A549 (cell line): Measurements from ENCODE around the gene ADORA2B. TPM values are rescaled to one million over a fixed set of nuclear protein-coding genes. Genes with fewer than 3 reads are reported as not detected.
"Not testable (repeated sequence)": the region's sequence is repeated elsewhere in the genome, so short reads cannot be mapped to it uniquely, and the experiment has no call there.

ENCODE experiments used
- ATAC-seq, 2 experiments: fragments of 200-7000 bp in 1 of 2; fragments of >200 bp in 1 of 2; cut with Nextera tagmentation in 1 of 2; cut with Tn5 transposase in 1 of 2; 3 replicates each; pipeline versions ENCODE4 v1.8.0 to v1.9.1; 2018 to 2020; ENCODE audit warnings: mild to moderate bottlenecking in 1 of 2, moderate library complexity in 1 of 2
- CTCF ChIA-PET: fragments of 300-600 bp; sonication (Branson Sonifier 250); formaldehyde crosslinking; extraction: SDS; loops from one replicate; lab custom pipeline; 2021; ENCODE audit warnings: antibody characterized with exemption, inconsistent platforms; lab: Yijun Ruan, JAX
- POLR2A ChIA-PET: fragments of 350-600 bp; formaldehyde crosslinking; extraction: SDS; loops from one replicate; lab custom pipeline; 2021; ENCODE audit warnings: antibody characterized with exemption, inconsistent platforms; lab: Yijun Ruan, JAX
- DNase-seq, 2 experiments: peaks; one replicate each; pipeline versions ENCODE4 v3.0.0 to v3.0.0-alpha.2; 2011 to 2016; ENCODE audit warnings: low read depth in 1 of 2, low spot score in 1 of 2
- FAIRE-seq: peaks from 2 replicates; lab custom pipeline; 2011; peaks lifted over from hg19 to GRCh38; lab: Jason Lieb, UNC
- H3K27ac ChIP-seq, 2 experiments: fragments of >200 bp; sonication (Bioruptor Twin); formaldehyde crosslinking; 3 replicates each; pipeline ENCODE4 v1.5.1; 2016 to 2017
- H3K4me1 ChIP-seq: fragments of >200 bp; sonication (Bioruptor Twin); formaldehyde crosslinking; 3 replicates; pipeline ENCODE4 v1.6.1; 2016
- H3K4me2 ChIP-seq: fragments of >200 bp; sonication (Bioruptor Twin); formaldehyde crosslinking; 3 replicates; pipeline ENCODE4 v1.6.1; 2016
- H3K4me3 ChIP-seq: fragments of >200 bp; sonication (Bioruptor Twin); formaldehyde crosslinking; 3 replicates; pipeline ENCODE4 v1.5.1; 2016
- H3K9me3 ChIP-seq: fragments of >200 bp; sonication (Bioruptor Twin); formaldehyde crosslinking; 3 replicates; pipeline ENCODE4 v1.6.1; 2016
- BCL3 ChIP-seq: fragments of >200 bp; sonication (Bioruptor Twin); formaldehyde crosslinking; IDR thresholded peaks from 3 replicates; pipeline ENCODE4 v1.6.1; 2016
- CBX8 ChIP-seq: fragments of 200-600 bp; sonication (generic); IDR thresholded peaks from 2 replicates; pipeline ENCODE4 v1.6.1; 2016
- CEBPB ChIP-seq, 2 experiments: fragments of >200 bp in 1 of 2; sonication (Bioruptor Twin) in 1 of 2; formaldehyde crosslinking in 1 of 2; IDR thresholded peaks; 2 replicates each; pipeline ENCODE4 v1.6.1; 2012 to 2016
- CHD2 ChIP-seq: fragments of 150-350 bp; IDR thresholded peaks from 2 replicates; pipeline ENCODE4 v1.6.1; 2014; ENCODE audit warnings: low read length; ENCODE audit not compliant: partially characterized antibody
- E2F6 ChIP-seq: IDR thresholded peaks from 2 replicates; pipeline ENCODE4 v1.6.1; 2012; ENCODE audit warnings: low read depth, borderline replicate concordance
- GATA3 ChIP-seq: IDR thresholded peaks from 2 replicates; pipeline ENCODE4 v1.6.1; 2012; ENCODE audit warnings: borderline replicate concordance
- HDAC2 ChIP-seq: fragments of 200-600 bp; sonication (generic); IDR thresholded peaks from 2 replicates; pipeline ENCODE4 v1.6.1; 2016
- JUN ChIP-seq, 2 experiments: fragments of >200 bp; sonication (Bioruptor Twin); formaldehyde crosslinking; IDR thresholded peaks; 2 replicates in 1 of 2; 3 replicates in 1 of 2; pipeline ENCODE4 v1.6.1; 2016 to 2017
- KDM1A ChIP-seq: fragments of 200-600 bp; sonication (generic); IDR thresholded peaks from 2 replicates; pipeline ENCODE4 v1.6.1; 2016; ENCODE audit warnings: low read depth, mild to moderate bottlenecking
- NFE2L2 ChIP-seq: fragments of 150-350 bp; conservative IDR thresholded peaks from 2 replicates; pipeline ENCODE4 v1.6.1; 2014; ENCODE audit warnings: low read length
- PBX3 ChIP-seq: IDR thresholded peaks from 2 replicates; pipeline ENCODE4 v1.6.1; 2012
- POLR2AphosphoS2 ChIP-seq: conservative IDR thresholded peaks from 2 replicates; pipeline ENCODE4 v1.6.1; 2012; ENCODE audit warnings: low read length, improper control_type of control experiment, inconsistent platforms
- RARB ChIP-seq: fragments of 250-450 bp; sonication (Bioruptor Pico); IDR thresholded peaks from 2 replicates; pipeline ENCODE4 v1.8.0; 2021; ENCODE audit warnings: mild to moderate bottlenecking, moderate library complexity
- REST ChIP-seq: fragments of 200-600 bp; sonication (generic); IDR thresholded peaks from 2 replicates; pipeline ENCODE4 v1.6.1; 2016; ENCODE audit warnings: antibody characterized with exemption, mild to moderate bottlenecking, moderate library complexity
- RFX5 ChIP-seq: fragments of 450-650 bp; IDR thresholded peaks from 2 replicates; pipeline ENCODE4 v1.7.1; 2014; ENCODE audit warnings: antibody characterized with exemption, mild to moderate bottlenecking, moderate library complexity
- SREBF2 ChIP-seq: fragments of 450-650 bp; IDR thresholded peaks from 2 replicates; pipeline ENCODE4 v1.6.1; 2014; ENCODE audit warnings: mild to moderate bottlenecking, moderate library complexity
- ZC3H11A ChIP-seq: fragments of 450-650 bp; IDR thresholded peaks from 2 replicates; pipeline ENCODE4 v1.6.1; 2014; ENCODE audit warnings: antibody characterized with exemption, mild to moderate bottlenecking
- ZNF302 ChIP-seq: fragments of 250-450 bp; sonication (Bioruptor Pico); IDR thresholded peaks from 2 replicates; pipeline ENCODE4 v1.9.0; 2021; ENCODE audit warnings: inconsistent platforms, mild to moderate bottlenecking, moderate library complexity
- ZSCAN20 ChIP-seq: fragments of 250-450 bp; sonication (Bioruptor Pico); IDR thresholded peaks from 2 replicates; pipeline ENCODE4 v1.8.0; 2022; ENCODE audit warnings: mild to moderate bottlenecking, moderate library complexity
- WGBS: methylation state at CpG from one replicate; pipeline ENCODE4 v1.1.6; 2017; ENCODE audit errors: missing lambda C conversion rate; 5-methylcytosine and 5-hydroxymethylcytosine counted together
- polyA plus RNA-seq, 4 experiments: library from polyadenylated mRNA; depleted of rRNA in 3 of 4; stranded (reverse); fragments of >200 nt; fragmentation: RNase III in 1 of 4; extraction: RNeasy Plus Mini Kit Qiagen cat#74134 plus additional on column Dnase treatment in 1 of 4; gene quantifications; 2 replicates in 3 of 4; 3 replicates in 1 of 4; pipeline ENCODE4 v1.2.3, GENCODE V29; 2011 to 2017

The ADORA2B gene
- polyA plus RNA-seq, 2 of the 4 experiments (the other 2 are of a cell fraction): 5.7 to 10.2 TPM

- H3K27ac ChIP-seq, FAIRE-seq, POLR2A ChIA-PET, H3K4me3 ChIP-seq, DNase-seq, ATAC-seq, H3K4me2 ChIP-seq: not testable (repeated sequence)
- H3K4me1 ChIP-seq: peaks cover 17% of the 10 kb centered on the region
- H3K9me3 ChIP-seq: peaks cover 10% of the 10 kb centered on the region; the same call in 2 of the 3 replicates
- CTCF ChIA-PET: interaction anchor here (1.0 kb wide), 1 partner anchor 11 kb away, joined by 3 read pairs; no protein-coding TSS in a partner anchor
- TF ChIP-seq HDAC2 (0 out of 2 replicates have a peak, but pooled peaks have one; percentile 37), KDM1A (peak; percentile 90)
- 58% methylated on average over 4 of the region's 4 CpGs for WGBS
Measured at GRCh38 chr17:15899596-15899995, 45.3 kb upstream of the ADORA2B start.

GRCh38 chr17:15900871-15901270 is 44.1 kb upstream of the ADORA2B start:
- peak overlapping the region in 1 of 2 experiments; percentile 2; a peak in 1 of 6 replicates for H3K27ac ChIP-seq
- FAIRE-seq: no peak
- H3K4me1 ChIP-seq: peaks cover 17% of the 10 kb centered on the region
- TF ChIP-seq JUN (IDR thresholded peaks at IDR 0.05): no peak
- no peak for TF ChIP-seq ZNF302 (CRISPR knock-in tag)
- TF ChIP-seq POLR2AphosphoS2: no peak
- TF ChIP-seq GATA3: no peak
- TF ChIP-seq RFX5: no peak
- TF ChIP-seq E2F6: no peak
- peak; percentile 39 to 58; a peak in 4 of 6 replicates for ATAC-seq
- 61% methylated on average over 7 of the region's 7 CpGs for WGBS
- ChIA-PET CTCF (interaction anchor here (0.6 to 1.3 kb wide), 3 partner anchors 43 to 98 kb away, joined by 3 to 8 read pairs (median 4); no protein-coding TSS in a partner anchor), POLR2A (no interaction called here)
- H3K4me2 ChIP-seq: no peak overlapping the region
- H3K4me3 ChIP-seq: no peak overlapping the region
- DNase-seq: no peak
- H3K9me3 ChIP-seq: peaks cover 10% of the 10 kb centered on the region; the same call in 2 of the 3 replicates

- POLR2A ChIA-PET, H3K4me2 ChIP-seq, FAIRE-seq, H3K9me3 ChIP-seq, DNase-seq, ATAC-seq, H3K27ac ChIP-seq, H3K4me3 ChIP-seq: not testable (repeated sequence)
- H3K4me1 ChIP-seq: peaks cover 28% of the 10 kb centered on the region
- 76% methylated on average over 8 of the region's 8 CpGs for WGBS
- CTCF ChIA-PET: interaction anchor here (1.2 kb wide), 1 partner anchor 11 kb away, joined by 3 read pairs; no protein-coding TSS in a partner anchor
Measured at GRCh38 chr17:15905236-15905635, 39.7 kb upstream of the ADORA2B start.

GRCh38 chr17:15907290-15907689 is 37.6 kb upstream of the ADORA2B start:
- H3K27ac ChIP-seq: no peak overlapping the region
- DNase-seq (no peak), FAIRE-seq (no peak), ATAC-seq (no peak)
- peaks cover 27% of the 10 kb centered on the region for H3K4me1 ChIP-seq
- WGBS: 95% methylated on average over 2 of the region's 2 CpGs
- no peak for TF ChIP-seq REST
- no peak for TF ChIP-seq RARB (CRISPR knock-in tag)
- no peak for TF ChIP-seq CHD2
- no peak for TF ChIP-seq CEBPB (IDR thresholded peaks at IDR 0.05)
- TF ChIP-seq ZNF302 (CRISPR knock-in tag): no peak
- no peak for TF ChIP-seq PBX3
- no peak for TF ChIP-seq BCL3
- TF ChIP-seq ZSCAN20 (CRISPR knock-in tag): no peak
- no peak for TF ChIP-seq ZC3H11A
- TF ChIP-seq CBX8: no peak
- TF ChIP-seq NFE2L2: no peak
- TF ChIP-seq SREBF2: no peak
- no peak overlapping the region for H3K4me3 ChIP-seq
- ChIA-PET CTCF (interaction anchor here (1.1 to 2.3 kb wide), 4 partner anchors 13 to 37 kb away, joined by 4 to 5 read pairs (median 4); partner anchors contain the start of gene ADORA2B), POLR2A (no interaction called here)
- no peaks in the 10 kb centered on the region for H3K9me3 ChIP-seq
- no peak overlapping the region for H3K4me2 ChIP-seq
